MM.1S (cell line): ENCODE data around the gene TGM6.

ENCODE experiments used
- DNase-seq: peaks from one replicate; pipeline ENCODE4 v3.0.0-alpha.2; 2015
- H2AFZ ChIP-seq: fragments of 300-600 bp; sonication (generic); 2 replicates; pipeline ENCODE4 v1.6.0; 2016; ENCODE audit warnings: antibody characterized with exemption, low read length
- H3F3A ChIP-seq: fragments of 300-600 bp; sonication (generic); 2 replicates; pipeline ENCODE4 v1.6.1; 2016; ENCODE audit warnings: mild to moderate bottlenecking, antibody characterized with exemption, low read length, moderate library complexity, mixed read lengths; ENCODE audit not compliant: insufficient read depth
- H3K27ac ChIP-seq: fragments of 300-600 bp; sonication (generic); 2 replicates; pipeline ENCODE4 v1.5.1; 2016; ENCODE audit warnings: mild to moderate bottlenecking, low read length
- H3K27me3 ChIP-seq: fragments of 300-600 bp; sonication (generic); replicated peaks from 2 replicates; pipeline ENCODE4 v1.6.0; 2016; ENCODE audit warnings: low read length; ENCODE audit not compliant: insufficient read depth
- H3K36me3 ChIP-seq: fragments of 300-600 bp; sonication (generic); replicated peaks from 2 replicates; pipeline ENCODE4 v1.6.1; 2016; ENCODE audit warnings: mild to moderate bottlenecking, low read length, mixed read lengths; ENCODE audit not compliant: insufficient read depth
- H3K4me1 ChIP-seq: fragments of 300-600 bp; sonication (generic); 2 replicates; pipeline ENCODE4 v1.6.1; 2016; ENCODE audit warnings: low read length, mixed read lengths
- H3K4me2 ChIP-seq: fragments of 300-600 bp; sonication (generic); 2 replicates; pipeline ENCODE4 v1.6.0; 2016; ENCODE audit warnings: low read depth, low read length
- H3K4me3 ChIP-seq: fragments of 300-600 bp; sonication (generic); 2 replicates; pipeline ENCODE4 v1.5.1; 2016; ENCODE audit warnings: low read length, mixed read lengths
- H3K79me2 ChIP-seq: fragments of 300-600 bp; sonication (generic); 2 replicates; pipeline ENCODE4 v1.6.1; 2016; ENCODE audit warnings: mixed run types, low read length, mixed read lengths
- H3K9ac ChIP-seq: fragments of 300-600 bp; sonication (generic); 2 replicates; pipeline ENCODE4 v1.6.1; 2016; ENCODE audit warnings: low read length, mixed read lengths
- H3K9me2 ChIP-seq: fragments of 300-600 bp; sonication (generic); replicated peaks from 2 replicates; pipeline ENCODE4 v1.6.1; 2016; ENCODE audit warnings: mild to moderate bottlenecking, low read length, mixed read lengths; ENCODE audit not compliant: insufficient read depth
- H3K9me3 ChIP-seq: fragments of 300-600 bp; sonication (generic); replicated peaks from 2 replicates; pipeline ENCODE4 v1.6.1; 2016; ENCODE audit warnings: mild to moderate bottlenecking, low read length, mixed read lengths; ENCODE audit not compliant: insufficient read depth
- H4K20me1 ChIP-seq: fragments of 300-600 bp; sonication (generic); 2 replicates; pipeline ENCODE4 v1.6.1; 2016; ENCODE audit warnings: mild to moderate bottlenecking, low read length, moderate library complexity, mixed read lengths; ENCODE audit not compliant: insufficient read depth
- EZH2 ChIP-seq: fragments of 300-600 bp; sonication (generic); optimal IDR thresholded peaks from 2 replicates; pipeline ENCODE3; 2017; ENCODE audit warnings: low read depth, mild to moderate bottlenecking, antibody characterized with exemption, low read length, mixed read lengths
- EZH2phosphoT487 ChIP-seq: fragments of 300-600 bp; sonication (generic); IDR thresholded peaks from 2 replicates; pipeline ENCODE4 v1.6.1; 2018; ENCODE audit warnings: antibody characterized with exemption, low read length
- TF ChIP-seq, protein P1 (sequence below): fragments of 300-600 bp; sonication (generic); IDR thresholded peaks from 2 replicates; pipeline ENCODE4 v1.5.1; 2016; ENCODE audit warnings: antibody characterized with exemption, low read length, mixed read lengths

The TGM6 gene

DNA sequence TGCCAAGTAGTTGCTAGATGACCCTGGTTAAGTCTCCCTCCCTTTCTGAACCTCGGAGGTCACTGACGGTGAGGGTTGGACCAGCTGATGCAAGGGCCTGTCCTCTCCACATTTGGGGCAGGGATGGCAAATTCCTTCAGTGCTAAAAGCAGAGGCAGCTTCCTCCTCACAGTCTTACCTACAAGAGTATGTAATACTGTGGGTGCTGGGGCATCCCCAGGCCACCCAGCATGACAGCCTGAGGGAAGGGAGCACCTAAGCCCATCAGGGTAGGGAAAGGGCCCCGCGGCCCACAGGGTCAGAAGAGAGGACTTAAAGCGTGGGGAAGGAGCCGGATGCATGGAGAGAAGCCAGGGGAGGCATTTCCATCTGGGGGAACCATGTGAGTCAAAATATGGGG, 46.9 kb upstream of the TGM6 start:
- H3K9me2 ChIP-seq: no peaks in the 10 kb centered on the region
- no peaks in the 10 kb centered on the region for H3K79me2 ChIP-seq
- no peak overlapping the region for H3K4me3 ChIP-seq
- no peak overlapping the region for H2AFZ ChIP-seq
- no peaks in the 10 kb centered on the region for H4K20me1 ChIP-seq
- no peak overlapping the region for H3K9ac ChIP-seq
- H3K27ac ChIP-seq: no peak overlapping the region
- no peak for DNase-seq
- H3K9me3 ChIP-seq: no peaks in the 10 kb centered on the region
- no peak for TF ChIP-seq EZH2
- TF ChIP-seq EZH2phosphoT487: no peak
- TF ChIP-seq, protein P1, sequence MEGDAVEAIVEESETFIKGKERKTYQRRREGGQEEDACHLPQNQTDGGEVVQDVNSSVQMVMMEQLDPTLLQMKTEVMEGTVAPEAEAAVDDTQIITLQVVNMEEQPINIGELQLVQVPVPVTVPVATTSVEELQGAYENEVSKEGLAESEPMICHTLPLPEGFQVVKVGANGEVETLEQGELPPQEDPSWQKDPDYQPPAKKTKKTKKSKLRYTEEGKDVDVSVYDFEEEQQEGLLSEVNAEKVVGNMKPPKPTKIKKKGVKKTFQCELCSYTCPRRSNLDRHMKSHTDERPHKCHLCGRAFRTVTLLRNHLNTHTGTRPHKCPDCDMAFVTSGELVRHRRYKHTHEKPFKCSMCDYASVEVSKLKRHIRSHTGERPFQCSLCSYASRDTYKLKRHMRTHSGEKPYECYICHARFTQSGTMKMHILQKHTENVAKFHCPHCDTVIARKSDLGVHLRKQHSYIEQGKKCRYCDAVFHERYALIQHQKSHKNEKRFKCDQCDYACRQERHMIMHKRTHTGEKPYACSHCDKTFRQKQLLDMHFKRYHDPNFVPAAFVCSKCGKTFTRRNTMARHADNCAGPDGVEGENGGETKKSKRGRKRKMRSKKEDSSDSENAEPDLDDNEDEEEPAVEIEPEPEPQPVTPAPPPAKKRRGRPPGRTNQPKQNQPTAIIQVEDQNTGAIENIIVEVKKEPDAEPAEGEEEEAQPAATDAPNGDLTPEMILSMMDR: no peak
- H3K4me1 ChIP-seq: no peaks in the 10 kb centered on the region
- no peaks in the 10 kb centered on the region for H3F3A ChIP-seq
- H3K4me2 ChIP-seq: no peak overlapping the region
- no peaks in the 10 kb centered on the region for H3K27me3 ChIP-seq
- no peaks in the 10 kb centered on the region for H3K36me3 ChIP-seq

- no peaks in the 10 kb centered on the region for H4K20me1 ChIP-seq
- no peaks in the 10 kb centered on the region for H3K27me3 ChIP-seq
- H3K4me1 ChIP-seq: no peaks in the 10 kb centered on the region
- H3K4me3 ChIP-seq: no peak overlapping the region
- H3F3A ChIP-seq: no peaks in the 10 kb centered on the region
- no peak for DNase-seq
- no peak overlapping the region for H3K9ac ChIP-seq
- H3K36me3 ChIP-seq: no peaks in the 10 kb centered on the region
- no peak overlapping the region for H3K27ac ChIP-seq
- no peak overlapping the region for H2AFZ ChIP-seq
- H3K9me3 ChIP-seq: no peaks in the 10 kb centered on the region
- H3K4me2 ChIP-seq: no peak overlapping the region
- TF ChIP-seq EZH2phosphoT487 (no peak), EZH2 (no peak)
- TF ChIP-seq, protein P1: no peak
- H3K79me2 ChIP-seq: no peaks in the 10 kb centered on the region
- H3K9me2 ChIP-seq: no peaks in the 10 kb centered on the region
Measured at GRCh38 chr20:2335096-2335870, 45.4 kb upstream of the TGM6 start.

DNA sequence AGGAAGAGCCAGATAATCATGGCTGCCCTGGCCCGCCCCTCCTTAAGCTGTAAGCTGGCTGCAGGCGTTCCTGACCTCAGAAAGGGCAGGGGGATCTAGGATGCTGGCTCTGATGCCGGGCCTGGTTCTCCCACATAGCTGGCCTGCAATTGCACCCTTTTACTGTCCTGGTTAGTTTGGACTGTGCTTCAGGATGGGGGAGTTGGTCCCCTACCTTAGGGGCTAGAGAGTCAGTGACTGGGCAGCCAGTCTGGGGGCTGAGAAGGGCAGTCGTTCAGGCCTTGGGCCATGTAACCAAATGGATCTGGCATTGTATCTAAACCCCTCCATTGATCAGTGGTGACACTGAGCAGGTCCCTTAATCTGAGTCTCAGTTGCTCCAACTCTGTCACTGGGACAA, 44.2 kb upstream of the TGM6 start:
- Histone ChIP-seq H3K27ac (no peak overlapping the region), H3K4me3 (no peak overlapping the region), H2AFZ (no peak overlapping the region), H3K4me2 (no peak overlapping the region), H4K20me1 (no peaks in the 10 kb centered on the region), H3K4me1 (no peaks in the 10 kb centered on the region), H3K27me3 (no peaks in the 10 kb centered on the region), H3F3A (no peaks in the 10 kb centered on the region), H3K9ac (no peak overlapping the region), H3K9me2 (no peaks in the 10 kb centered on the region), H3K79me2 (no peaks in the 10 kb centered on the region), H3K9me3 (no peaks in the 10 kb centered on the region), H3K36me3 (no peaks in the 10 kb centered on the region)
- TF ChIP-seq, protein P1: no peak
- TF ChIP-seq EZH2phosphoT487 (no peak), EZH2 (no peak)
- DNase-seq: no peak
